Measurements from ENCODE around the gene CCDC51.

- TF ChIP-seq CTCF (IDR thresholded peaks at IDR 0.05) (no peak), POLR2A (IDR thresholded peaks at IDR 0.05) (no peak), POLR2AphosphoS5 (IDR thresholded peaks at IDR 0.05) (no peak)
Measured at GRCh38 chr3:48440590-48440958, 655 bp upstream of the CCDC51 start.
